SU-DHL-6 (cell line): ENCODE measurements around the gene NPFF.

Source experiments
- H2AFZ ChIP-seq: fragments of 200-600 bp; sonication (generic); 2 replicates; pipeline ENCODE4 v1.6.1; 2014; ENCODE audit warnings: low read depth, mild to moderate bottlenecking, moderate library complexity, mixed read lengths, antibody characterized with exemption, low read length; ENCODE audit not compliant: severe bottlenecking
- H3F3A ChIP-seq: fragments of 200-600 bp; shearing (Covaris generic); 2 replicates; pipeline ENCODE4 v1.6.0; 2016; ENCODE audit warnings: antibody characterized with exemption, mild to moderate bottlenecking; ENCODE audit not compliant: insufficient read depth
- H3K27ac ChIP-seq: fragments of 200-600 bp; sonication (generic); 2 replicates; pipeline ENCODE4 v1.5.1; 2016; ENCODE audit warnings: low read depth, mild to moderate bottlenecking, low read length, moderate library complexity, mixed read lengths
- H3K27me3 ChIP-seq: fragments of 200-600 bp; sonication (generic), shearing (Covaris generic); 2 replicates; pipeline ENCODE4 v1.6.0; 2014; ENCODE audit warnings: mild to moderate bottlenecking, low read length
- H3K36me3 ChIP-seq: fragments of 200-600 bp; sonication (generic); 2 replicates; pipeline ENCODE4 v1.6.1; 2014; ENCODE audit warnings: mild to moderate bottlenecking, low read length, mixed read lengths
- H3K4me2 ChIP-seq: fragments of 300-600, 200-600 bp; shearing (Covaris generic), sonication (generic); 2 replicates; pipeline ENCODE4 v1.6.0; 2014; ENCODE audit warnings: low read length, low read depth, mild to moderate bottlenecking; ENCODE audit not compliant: poor library complexity, severe bottlenecking
- H3K4me3 ChIP-seq: fragments of 200-600 bp; sonication (generic); 2 replicates; pipeline ENCODE4 v1.5.1; 2014; ENCODE audit warnings: antibody characterized with exemption, low read length, mild to moderate bottlenecking, mixed read lengths; ENCODE audit not compliant: insufficient read depth, poor library complexity, severe bottlenecking
- H3K79me2 ChIP-seq: fragments of 200-600 bp; sonication (generic); 2 replicates; pipeline ENCODE4 v1.6.1; 2014; ENCODE audit warnings: mild to moderate bottlenecking, low read length, moderate library complexity; ENCODE audit not compliant: insufficient read depth
- H3K9ac ChIP-seq: fragments of 200-600 bp; sonication (generic); 2 replicates; pipeline ENCODE4 v1.7.0; 2014; ENCODE audit warnings: mild to moderate bottlenecking, low read length
- H3K9me2 ChIP-seq: fragments of 200-600 bp; sonication (generic); replicated peaks from 2 replicates; pipeline ENCODE4 v1.6.1; 2014; ENCODE audit warnings: low read length; ENCODE audit not compliant: insufficient read depth
- H3K9me3 ChIP-seq: fragments of 200-600 bp; sonication (generic); 2 replicates; pipeline ENCODE4 v1.6.1; 2014; ENCODE audit warnings: low read length, mixed read lengths; ENCODE audit not compliant: insufficient read depth
- H4K20me1 ChIP-seq: fragments of 200-600 bp; sonication (generic); 2 replicates; pipeline ENCODE4 v1.6.1; 2014; ENCODE audit warnings: low read depth, mild to moderate bottlenecking, antibody characterized with exemption, low read length, moderate library complexity, mixed read lengths
- EZH2phosphoT487 ChIP-seq: fragments of 200-600 bp; sonication (generic), shearing (Covaris generic); conservative IDR thresholded peaks from 2 replicates; pipeline ENCODE4 v1.6.1; 2018; ENCODE audit warnings: mild to moderate bottlenecking, antibody characterized with exemption, low read length, moderate library complexity, mixed read lengths
- TF ChIP-seq, protein P1 (sequence below): fragments of 200-600 bp; sonication (generic); IDR thresholded peaks from one replicate; pipeline ENCODE4 v1.5.1; 2017; ENCODE audit warnings: antibody characterized with exemption, mild to moderate bottlenecking, low read length, moderate library complexity; ENCODE audit not compliant: insufficient read depth, poor library complexity, severe bottlenecking

Gene NPFF

DNA sequence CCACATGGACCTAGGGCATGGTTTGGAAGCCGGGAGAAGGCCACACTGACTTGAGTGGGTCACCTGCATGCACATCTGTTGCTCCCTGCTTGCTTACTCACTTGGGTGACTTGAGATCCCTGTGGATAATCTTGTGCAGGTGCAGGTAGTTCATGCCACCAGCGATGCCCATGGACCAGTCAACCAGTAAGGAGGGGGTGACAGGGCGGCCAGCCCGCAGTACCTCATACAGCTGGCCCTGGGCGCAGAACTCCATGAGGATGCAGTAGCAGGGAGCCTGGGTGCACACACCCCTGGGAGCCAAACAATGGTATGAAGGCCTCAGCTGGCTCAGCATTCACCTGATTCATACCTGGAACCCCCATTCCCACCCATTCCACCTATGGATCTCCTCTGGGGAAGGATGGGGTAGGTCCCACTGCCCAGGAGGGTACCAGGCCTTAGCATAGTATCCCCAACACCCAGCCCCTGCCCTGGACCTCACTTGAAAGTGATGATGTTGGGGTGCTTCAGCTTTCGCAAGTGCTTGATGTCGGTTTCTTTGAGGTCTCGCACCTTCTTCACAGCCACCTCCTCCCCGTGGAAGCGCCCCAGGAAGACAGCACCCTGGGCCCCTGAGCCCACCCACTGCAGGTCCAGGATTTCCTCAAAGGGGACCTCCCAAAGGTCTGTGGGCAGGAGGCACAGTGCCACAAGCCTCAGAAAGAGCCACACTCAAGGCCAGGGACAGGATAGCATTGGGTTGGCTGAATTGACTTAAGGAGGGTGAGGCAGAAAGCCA is 21.1 kb downstream of the NPFF start:
- Histone ChIP-seq H3K9me3 (no peaks in the 10 kb centered on the region), H3K9me2 (no peaks in the 10 kb centered on the region), H3K27ac (no peak overlapping the region), H2AFZ (no peak overlapping the region), H3K27me3 (no peaks in the 10 kb centered on the region), H3K4me2 (no peak overlapping the region), H3K79me2 (no peaks in the 10 kb centered on the region), H3K4me3 (no peak overlapping the region), H3F3A (peaks cover 29% of the 10 kb centered on the region), H4K20me1 (no peaks in the 10 kb centered on the region), H3K9ac (no peak overlapping the region), H3K36me3 (no peaks in the 10 kb centered on the region)
- TF ChIP-seq, protein P1, sequence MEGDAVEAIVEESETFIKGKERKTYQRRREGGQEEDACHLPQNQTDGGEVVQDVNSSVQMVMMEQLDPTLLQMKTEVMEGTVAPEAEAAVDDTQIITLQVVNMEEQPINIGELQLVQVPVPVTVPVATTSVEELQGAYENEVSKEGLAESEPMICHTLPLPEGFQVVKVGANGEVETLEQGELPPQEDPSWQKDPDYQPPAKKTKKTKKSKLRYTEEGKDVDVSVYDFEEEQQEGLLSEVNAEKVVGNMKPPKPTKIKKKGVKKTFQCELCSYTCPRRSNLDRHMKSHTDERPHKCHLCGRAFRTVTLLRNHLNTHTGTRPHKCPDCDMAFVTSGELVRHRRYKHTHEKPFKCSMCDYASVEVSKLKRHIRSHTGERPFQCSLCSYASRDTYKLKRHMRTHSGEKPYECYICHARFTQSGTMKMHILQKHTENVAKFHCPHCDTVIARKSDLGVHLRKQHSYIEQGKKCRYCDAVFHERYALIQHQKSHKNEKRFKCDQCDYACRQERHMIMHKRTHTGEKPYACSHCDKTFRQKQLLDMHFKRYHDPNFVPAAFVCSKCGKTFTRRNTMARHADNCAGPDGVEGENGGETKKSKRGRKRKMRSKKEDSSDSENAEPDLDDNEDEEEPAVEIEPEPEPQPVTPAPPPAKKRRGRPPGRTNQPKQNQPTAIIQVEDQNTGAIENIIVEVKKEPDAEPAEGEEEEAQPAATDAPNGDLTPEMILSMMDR, result no peak
- TF ChIP-seq EZH2phosphoT487, result no peak

DNA sequence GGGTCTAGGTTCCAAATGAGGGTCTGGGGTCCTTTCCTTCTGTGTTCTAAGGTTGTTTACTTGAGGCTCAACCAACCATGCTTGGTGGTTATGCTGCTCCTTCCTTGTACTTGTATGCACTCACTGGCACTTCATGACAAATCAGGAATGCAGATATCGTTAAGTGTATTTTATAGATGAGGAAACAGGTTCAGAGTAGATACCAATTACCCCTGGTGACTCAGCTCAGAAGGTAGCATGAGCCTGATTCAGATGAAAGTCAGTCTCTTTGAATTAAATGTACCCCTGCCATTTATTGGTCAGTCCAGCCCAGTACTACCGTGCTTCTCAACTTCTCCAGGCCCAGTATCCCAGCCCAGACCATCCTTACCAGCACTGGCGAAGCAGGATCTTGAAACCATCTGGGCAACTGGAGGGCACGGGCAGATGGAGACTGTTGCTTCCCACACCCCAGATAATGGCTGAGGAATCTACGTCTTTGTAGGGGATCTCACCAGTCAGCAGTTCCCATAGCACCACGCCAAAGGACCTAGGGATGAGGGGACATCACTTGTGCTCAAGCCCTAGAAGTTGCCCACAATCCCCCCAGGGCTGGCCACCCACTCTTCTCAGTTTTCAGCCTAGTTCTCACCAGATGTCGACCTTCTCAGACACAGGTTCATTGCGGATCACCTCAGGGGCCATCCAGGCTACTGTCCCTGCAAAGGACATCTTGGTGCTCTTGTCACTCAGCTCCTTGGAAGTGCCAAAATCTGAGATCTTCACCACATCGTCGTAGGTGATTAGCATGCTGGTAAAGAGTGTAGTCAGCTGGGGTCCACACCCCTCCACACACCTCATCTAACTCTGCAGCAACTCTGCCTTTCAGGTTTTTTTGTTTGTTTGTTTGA is 22.4 kb downstream of the NPFF start:
- Histone ChIP-seq H4K20me1 (0 out of 2 replicates have a peak, but pooled peaks cover 6% of the 10 kb centered on the region), H3F3A (peaks cover 38% of the 10 kb centered on the region), H3K36me3 (peaks cover 5% of the 10 kb centered on the region)

DNA sequence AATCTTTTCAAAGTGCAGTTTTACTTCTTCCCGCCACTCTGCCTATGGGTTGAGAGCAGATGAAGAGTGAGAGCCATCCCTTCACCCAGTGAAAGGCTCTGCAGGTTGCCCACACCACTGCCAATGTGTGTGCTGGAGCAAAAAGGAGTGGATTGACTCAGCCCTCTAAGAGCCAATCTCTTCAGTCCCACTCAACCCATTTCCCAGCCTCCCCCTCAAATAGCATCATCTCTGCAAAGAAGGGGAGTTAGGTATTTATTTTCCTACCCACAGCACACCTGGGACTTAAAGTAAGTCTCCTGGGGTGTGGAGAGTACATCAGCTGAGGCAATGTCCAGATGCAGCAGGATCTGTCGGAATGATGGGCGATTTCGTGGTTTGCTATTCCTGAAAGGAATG is 23.3 kb downstream of the NPFF start:
- Histone ChIP-seq H4K20me1 (0 out of 2 replicates have a peak, but pooled peaks cover 10% of the 10 kb centered on the region), H2AFZ (no peak overlapping the region), H3K27ac (no peak overlapping the region), H3K9me3 (no peaks in the 10 kb centered on the region), H3K36me3 (peaks cover 14% of the 10 kb centered on the region), H3K79me2 (no peaks in the 10 kb centered on the region), H3K4me3 (no peak overlapping the region), H3F3A (peaks cover 48% of the 10 kb centered on the region), H3K9me2 (no peaks in the 10 kb centered on the region), H3K9ac (no peak overlapping the region), H3K27me3 (no peaks in the 10 kb centered on the region), H3K4me2 (no peak overlapping the region)
- TF ChIP-seq EZH2phosphoT487, result no peak
- TF ChIP-seq, protein P1, result no peak

More for the DNA sequence above, 22.4 kb downstream of the NPFF start:
- Histone ChIP-seq H2AFZ (no peak overlapping the region), H3K9me3 (no peaks in the 10 kb centered on the region), H3K9me2 (no peaks in the 10 kb centered on the region), H3K4me2 (no peak overlapping the region), H3K27ac (no peak overlapping the region), H3K79me2 (no peaks in the 10 kb centered on the region), H3K27me3 (no peaks in the 10 kb centered on the region), H3K9ac (no peak overlapping the region), H3K4me3 (no peak overlapping the region)
- TF ChIP-seq, protein P1, result no peak
- TF ChIP-seq EZH2phosphoT487, result no peak
